Measurements from ENCODE around the gene UBE2D2. TPM values are rescaled to one million over a fixed set of nuclear protein-coding genes. Genes with fewer than 3 reads are reported as not detected.

UBE2D2 gene
- polyA plus RNA-seq, 1 donor from 2014 or later: 118 TPM

- no peaks in the 10 kb centered on the region for H3K9me3 ChIP-seq (ENCODE audit: low read length)
- H3K9ac ChIP-seq (ENCODE audit: low read length): no peak overlapping the region
- H3K4me3 ChIP-seq (ENCODE audit: low read length): no peak overlapping the region
- H3F3A ChIP-seq (ENCODE audit: insufficient read depth, low read length, poor library complexity, severe bottlenecking): no peaks in the 10 kb centered on the region
- no peaks in the 10 kb centered on the region for H3K36me3 ChIP-seq (ENCODE audit: insufficient read depth, low read length)
- no peak overlapping the region for H3K4me2 ChIP-seq (ENCODE audit: low read length)
- no peak overlapping the region for H2AFZ ChIP-seq (ENCODE audit: low read depth, low read length)
- no peaks in the 10 kb centered on the region for H4K20me1 ChIP-seq (ENCODE audit: insufficient read depth)
- TF ChIP-seq POLR2AphosphoS5 (IDR thresholded peaks at IDR 0.05): no peak
- TF ChIP-seq EP300 (conservative IDR thresholded peaks at IDR 0.05; ENCODE audit: poor library complexity, severe bottlenecking): no peak
- TF ChIP-seq TAF1 (IDR thresholded peaks at IDR 0.05; ENCODE audit: low read depth): no peak
- no peak for TF ChIP-seq EZH2 (IDR thresholded peaks at IDR 0.05; ENCODE audit: borderline replicate concordance, insufficient read depth, low read length, poor library complexity, severe bottlenecking)
- no peak for TF ChIP-seq RAD21 (conservative IDR thresholded peaks at IDR 0.05)
- TF ChIP-seq, protein P1, sequence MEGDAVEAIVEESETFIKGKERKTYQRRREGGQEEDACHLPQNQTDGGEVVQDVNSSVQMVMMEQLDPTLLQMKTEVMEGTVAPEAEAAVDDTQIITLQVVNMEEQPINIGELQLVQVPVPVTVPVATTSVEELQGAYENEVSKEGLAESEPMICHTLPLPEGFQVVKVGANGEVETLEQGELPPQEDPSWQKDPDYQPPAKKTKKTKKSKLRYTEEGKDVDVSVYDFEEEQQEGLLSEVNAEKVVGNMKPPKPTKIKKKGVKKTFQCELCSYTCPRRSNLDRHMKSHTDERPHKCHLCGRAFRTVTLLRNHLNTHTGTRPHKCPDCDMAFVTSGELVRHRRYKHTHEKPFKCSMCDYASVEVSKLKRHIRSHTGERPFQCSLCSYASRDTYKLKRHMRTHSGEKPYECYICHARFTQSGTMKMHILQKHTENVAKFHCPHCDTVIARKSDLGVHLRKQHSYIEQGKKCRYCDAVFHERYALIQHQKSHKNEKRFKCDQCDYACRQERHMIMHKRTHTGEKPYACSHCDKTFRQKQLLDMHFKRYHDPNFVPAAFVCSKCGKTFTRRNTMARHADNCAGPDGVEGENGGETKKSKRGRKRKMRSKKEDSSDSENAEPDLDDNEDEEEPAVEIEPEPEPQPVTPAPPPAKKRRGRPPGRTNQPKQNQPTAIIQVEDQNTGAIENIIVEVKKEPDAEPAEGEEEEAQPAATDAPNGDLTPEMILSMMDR (IDR thresholded peaks at IDR 0.05; ENCODE audit: poor library complexity, severe bottlenecking): no peak
- TF ChIP-seq, protein P2, sequence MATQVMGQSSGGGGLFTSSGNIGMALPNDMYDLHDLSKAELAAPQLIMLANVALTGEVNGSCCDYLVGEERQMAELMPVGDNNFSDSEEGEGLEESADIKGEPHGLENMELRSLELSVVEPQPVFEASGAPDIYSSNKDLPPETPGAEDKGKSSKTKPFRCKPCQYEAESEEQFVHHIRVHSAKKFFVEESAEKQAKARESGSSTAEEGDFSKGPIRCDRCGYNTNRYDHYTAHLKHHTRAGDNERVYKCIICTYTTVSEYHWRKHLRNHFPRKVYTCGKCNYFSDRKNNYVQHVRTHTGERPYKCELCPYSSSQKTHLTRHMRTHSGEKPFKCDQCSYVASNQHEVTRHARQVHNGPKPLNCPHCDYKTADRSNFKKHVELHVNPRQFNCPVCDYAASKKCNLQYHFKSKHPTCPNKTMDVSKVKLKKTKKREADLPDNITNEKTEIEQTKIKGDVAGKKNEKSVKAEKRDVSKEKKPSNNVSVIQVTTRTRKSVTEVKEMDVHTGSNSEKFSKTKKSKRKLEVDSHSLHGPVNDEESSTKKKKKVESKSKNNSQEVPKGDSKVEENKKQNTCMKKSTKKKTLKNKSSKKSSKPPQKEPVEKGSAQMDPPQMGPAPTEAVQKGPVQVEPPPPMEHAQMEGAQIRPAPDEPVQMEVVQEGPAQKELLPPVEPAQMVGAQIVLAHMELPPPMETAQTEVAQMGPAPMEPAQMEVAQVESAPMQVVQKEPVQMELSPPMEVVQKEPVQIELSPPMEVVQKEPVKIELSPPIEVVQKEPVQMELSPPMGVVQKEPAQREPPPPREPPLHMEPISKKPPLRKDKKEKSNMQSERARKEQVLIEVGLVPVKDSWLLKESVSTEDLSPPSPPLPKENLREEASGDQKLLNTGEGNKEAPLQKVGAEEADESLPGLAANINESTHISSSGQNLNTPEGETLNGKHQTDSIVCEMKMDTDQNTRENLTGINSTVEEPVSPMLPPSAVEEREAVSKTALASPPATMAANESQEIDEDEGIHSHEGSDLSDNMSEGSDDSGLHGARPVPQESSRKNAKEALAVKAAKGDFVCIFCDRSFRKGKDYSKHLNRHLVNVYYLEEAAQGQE (IDR thresholded peaks at IDR 0.05; ENCODE audit: borderline replicate concordance): no peak
- no peak for TF ChIP-seq SMC3 (conservative IDR thresholded peaks at IDR 0.05; ENCODE audit: poor library complexity)
- no peak for TF ChIP-seq MXI1 (conservative IDR thresholded peaks at IDR 0.05; ENCODE audit: poor library complexity, severe bottlenecking)
- H3K79me2 ChIP-seq (replicated peaks; ENCODE audit: insufficient read depth, low read length): peaks cover 34% of the 10 kb centered on the region
- no peak overlapping the region for H3K27ac ChIP-seq (ENCODE audit: low read length)
- H3K9me2 ChIP-seq (ENCODE audit: insufficient read depth, low read length): no peaks in the 10 kb centered on the region
- H3K27me3 ChIP-seq (ENCODE audit: insufficient read depth, low read depth, low read length): no peaks in the 10 kb centered on the region
Measured at GRCh38 chr5:139664086-139664693, 103.1 kb downstream of the UBE2D2 start.

DNA sequence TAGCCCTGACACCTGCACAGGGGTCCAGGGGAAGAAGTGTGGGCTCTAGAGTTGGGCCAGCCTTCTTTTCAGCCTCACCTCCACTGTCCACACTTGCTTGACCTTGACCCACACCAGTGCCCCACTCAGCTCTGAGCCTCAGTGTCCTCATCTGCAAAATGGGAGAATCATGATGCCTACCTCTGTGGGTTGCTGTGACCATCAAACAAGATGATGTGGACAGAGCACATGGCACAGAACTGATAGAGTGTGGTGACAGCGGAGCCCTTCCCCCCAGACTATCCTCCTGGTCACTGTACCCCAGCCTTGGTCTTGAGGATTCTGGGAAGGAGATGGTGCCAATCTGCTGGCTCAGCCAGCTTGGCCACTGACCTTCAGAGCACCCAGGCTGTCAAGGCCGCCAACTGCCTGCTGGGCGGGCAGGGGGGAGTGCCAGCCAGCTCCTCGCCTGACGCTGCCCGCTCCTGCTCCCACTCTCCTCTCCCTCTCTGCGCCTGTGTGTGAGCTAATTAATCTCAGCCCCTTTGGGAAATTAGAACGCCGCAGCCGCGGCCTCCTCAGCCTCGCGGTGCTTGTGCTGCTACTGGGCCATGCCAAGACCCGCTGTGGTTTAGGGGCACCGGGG is 103.7 kb downstream of the UBE2D2 start:
- no peaks in the 10 kb centered on the region for H3K9me3 ChIP-seq (ENCODE audit: low read length)
- no peaks in the 10 kb centered on the region for H3K36me3 ChIP-seq (ENCODE audit: insufficient read depth, low read length)
- no peaks in the 10 kb centered on the region for H3K27me3 ChIP-seq (ENCODE audit: insufficient read depth, low read depth, low read length)
- no peak overlapping the region for H3K4me3 ChIP-seq (ENCODE audit: low read length)
- H3K9me2 ChIP-seq (ENCODE audit: insufficient read depth, low read length): no peaks in the 10 kb centered on the region
- no peak overlapping the region for H3K27ac ChIP-seq (ENCODE audit: low read length)
- no peak overlapping the region for H3K9ac ChIP-seq (ENCODE audit: low read length)
- H3F3A ChIP-seq (ENCODE audit: insufficient read depth, low read length, poor library complexity, severe bottlenecking): no peaks in the 10 kb centered on the region
- H4K20me1 ChIP-seq (ENCODE audit: insufficient read depth): no peaks in the 10 kb centered on the region
- no peak overlapping the region for H3K4me2 ChIP-seq (ENCODE audit: low read length)
- no peak for TF ChIP-seq TAF1 (IDR thresholded peaks at IDR 0.05; ENCODE audit: low read depth)
- TF ChIP-seq, protein P2 (IDR thresholded peaks at IDR 0.05; ENCODE audit: borderline replicate concordance): no peak
- TF ChIP-seq SMC3 (conservative IDR thresholded peaks at IDR 0.05; ENCODE audit: poor library complexity): no peak
- no peak for TF ChIP-seq MXI1 (conservative IDR thresholded peaks at IDR 0.05; ENCODE audit: poor library complexity, severe bottlenecking)
- H2AFZ ChIP-seq (ENCODE audit: low read depth, low read length): no peak overlapping the region
- H3K79me2 ChIP-seq (replicated peaks; ENCODE audit: insufficient read depth, low read length): peaks cover 32% of the 10 kb centered on the region
